Upper lobe of left lung (tissue), 6 donors: ENCODE measurements around the gene CNPY2. TPM values are rescaled to one million over a fixed set of nuclear protein-coding genes. Genes with fewer than 3 reads are reported as not detected.
A peak's percentile ranks its signal among the peaks of the same experiment; 100 is the strongest.

Experiments
- ATAC-seq, 2 donors: fragments of 200-7000 bp; cut with Tn5 transposase; one replicate each; pipeline ENCODE4 v1.9.1; 2022; ENCODE audit warnings: mild to moderate bottlenecking in 2 of 2, moderate library complexity in 2 of 2; ENCODE audit not compliant: low FRiP score in 2 of 2
- DNase-seq, 2 donors: peaks; one replicate each; pipeline ENCODE4 v3.0.0-alpha.2; 2019 to 2020
- H3K27ac ChIP-seq, 4 donors: fragments of 200-600 bp; sonication (generic); one replicate each; pipeline ENCODE4 v1.5.1; 2016 to 2019
- H3K27me3 ChIP-seq, 4 donors: fragments of 200-600 bp; sonication (generic); one replicate each; pipeline ENCODE4 v1.5.1; 2017 to 2019
- H3K36me3 ChIP-seq, 4 donors: fragments of 200-600 bp; sonication (generic); one replicate each; pipeline ENCODE4 v1.5.1; 2016 to 2019
- H3K4me1 ChIP-seq, 4 donors: fragments of 200-600 bp; sonication (generic); one replicate each; pipeline ENCODE4 v1.5.1; 2018 to 2019
- H3K4me3 ChIP-seq, 4 donors: fragments of 200-600 bp; sonication (generic); one replicate each; pipeline ENCODE4 v1.5.1; 2017 to 2019; ENCODE audit warnings: mild to moderate bottlenecking in 2 of 4, moderate library complexity in 1 of 4
- H3K9me3 ChIP-seq, 4 donors: fragments of 200-600 bp; sonication (generic); one replicate each; pipeline ENCODE4 v1.5.1; 2018 to 2019
- CTCF ChIP-seq, 6 experiments: fragments of 450-650 bp in 4 of 6; fragments of 200-600 bp in 2 of 6; sonication (generic) in 2 of 6; IDR thresholded peaks; one replicate each; pipeline ENCODE4 v1.5.1; 2016 to 2019; ENCODE audit warnings: antibody characterized with exemption in 6 of 6
- EP300 ChIP-seq, 4 donors: sonication (generic); formaldehyde crosslinking; IDR thresholded peaks; one replicate each; pipeline ENCODE4 v1.5.1; 2017; ENCODE audit warnings: antibody characterized with exemption in 4 of 4, control low read depth in 2 of 4
- POLR2A ChIP-seq, 4 donors: fragments of 450-650 bp; IDR thresholded peaks; one replicate each; pipeline ENCODE4 v1.5.1; 2016 to 2017; ENCODE audit warnings: antibody characterized with exemption in 4 of 4, mild to moderate bottlenecking in 2 of 4
- POLR2AphosphoS5 ChIP-seq, 2 donors: sonication (generic); formaldehyde crosslinking; IDR thresholded peaks; one replicate each; pipeline ENCODE4 v1.5.1; 2017; ENCODE audit warnings: antibody characterized with exemption in 2 of 2
- WGBS, 2 donors: methylation state at CpG; one replicate each; pipeline ENCODE4 v1.1.5; 2017 to 2018; 5-methylcytosine and 5-hydroxymethylcytosine counted together
- total RNA-seq, 6 donors: library from RNA; depleted of rRNA in 4 of 6; stranded (reverse); fragments of >200 nt in 4 of 6; gene quantifications; one replicate each; pipeline versions ENCODE4 v1.1.0 to v1.2.1, GENCODE V29; 2016 to 2021
- donor health status: DM: no; HTN: no; CAD: no; lungs with moderate emphysema.
- donor health status: DM: no; HTN: yes; CAD: no; lungs with severe emphysema.

CNPY2 gene
- total RNA-seq, 6 donors from 2014 or later = 50.3 to 105 (median 61.4) TPM

DNA sequence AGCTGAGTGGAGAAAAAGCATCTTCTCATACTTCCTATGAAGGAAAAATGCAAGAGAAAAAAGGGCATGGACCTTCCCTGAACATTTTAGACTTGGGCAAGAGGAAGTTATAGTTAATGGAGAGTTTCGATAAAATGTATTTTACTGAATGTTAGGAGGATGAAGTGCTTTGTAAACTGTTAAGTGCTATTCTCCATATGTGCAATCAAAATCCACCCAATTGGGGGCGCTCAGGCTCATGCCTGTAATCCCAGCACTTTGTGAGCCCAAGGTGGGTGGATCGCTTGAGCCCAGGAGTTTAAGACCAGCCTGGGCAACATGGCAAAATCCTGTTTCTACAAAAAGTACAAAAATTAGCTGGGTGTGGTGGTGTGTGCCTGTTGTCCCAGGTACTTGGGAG, 1.9 kb upstream of the CNPY2 start:
- no peak for DNase-seq
- no peak overlapping the region for H3K4me3 ChIP-seq
- H3K27me3 ChIP-seq = no peaks in the 10 kb centered on the region
- 92 to 99% methylated on average over 3 of the region's 3 CpGs for WGBS, 2 donors
- no peak overlapping the region for H3K27ac ChIP-seq
- H3K36me3 ChIP-seq = peaks cover 4 to 56% (median 26%) of the 10 kb centered on the region in 4 donors
- ATAC-seq = no peak
- TF ChIP-seq POLR2AphosphoS5 (IDR thresholded peaks at IDR 0.05) (no peak), EP300 (IDR thresholded peaks at IDR 0.05) (no peak), CTCF (IDR thresholded peaks at IDR 0.05) (no peak), POLR2A (IDR thresholded peaks at IDR 0.05) (no peak)
- peaks cover 13 to 19% (median 14%) of the 10 kb centered on the region in 4 donors for H3K4me1 ChIP-seq
- no peaks in the 10 kb centered on the region for H3K9me3 ChIP-seq

- 2 to 11% methylated on average over 1 to 11 of the region's 11 CpGs for WGBS, 2 donors
- peak in 1 of 2 donors; percentile 2 for ATAC-seq
- peaks cover 4 to 60% (median 21%) of the 10 kb centered on the region in 4 donors for H3K36me3 ChIP-seq
These were observed 553 bp downstream of the CNPY2 start for GRCh38 chr12:56315249-56315621.

GRCh38 chr12:56311003-56311402, 4.8 kb downstream of the CNPY2 start:
- DNase-seq (no peak), ATAC-seq (no peak)
- TF ChIP-seq POLR2AphosphoS5 (IDR thresholded peaks at IDR 0.05) = no peak
- no peak for TF ChIP-seq CTCF (IDR thresholded peaks at IDR 0.05)
- TF ChIP-seq POLR2A (IDR thresholded peaks at IDR 0.05) = no peak
- TF ChIP-seq EP300 (IDR thresholded peaks at IDR 0.05) = no peak
- Histone ChIP-seq H3K9me3 (no peaks in the 10 kb centered on the region), H3K27me3 (no peaks in the 10 kb centered on the region), H3K27ac (no peak overlapping the region), H3K4me3 (no peak overlapping the region), H3K36me3 (peaks cover 0 to 66% (median 28%) of the 10 kb centered on the region in 4 donors), H3K4me1 (peaks cover 8 to 11% (median 9%) of the 10 kb centered on the region in 4 donors)
- WGBS, 2 donors = 96 to 97% methylated on average over 12 of the region's 12 CpGs

More at GRCh38 chr12:56315249-56315621, 553 bp downstream of the CNPY2 start:
- H3K27ac ChIP-seq = peak overlapping the region; percentile 91 to 94 (median 93)
- peaks cover 13 to 19% (median 14%) of the 10 kb centered on the region in 4 donors for H3K4me1 ChIP-seq
- H3K9me3 ChIP-seq = no peaks in the 10 kb centered on the region
- TF ChIP-seq POLR2A (IDR thresholded peaks at IDR 0.05) = no peak
- DNase-seq = peak in 1 of 2 donors; percentile 31
- peak overlapping the region; percentile 84 to 92 (median 86) for H3K4me3 ChIP-seq
- no peaks in the 10 kb centered on the region for H3K27me3 ChIP-seq

- Histone ChIP-seq H3K4me1 (no peaks in the 10 kb centered on the region), H3K4me3 (no peak overlapping the region), H3K9me3 (no peaks in the 10 kb centered on the region), H3K36me3 (peaks cover 0 to 61% (median 26%) of the 10 kb centered on the region in 4 donors), H3K27me3 (no peaks in the 10 kb centered on the region), H3K27ac (no peak overlapping the region)
- 87 to 92% methylated on average over 3 of the region's 3 CpGs for WGBS, 2 donors
- DNase-seq (no peak), ATAC-seq (no peak)
- no peak for TF ChIP-seq POLR2A (IDR thresholded peaks at IDR 0.05)
- no peak for TF ChIP-seq CTCF (IDR thresholded peaks at IDR 0.05)
- TF ChIP-seq POLR2AphosphoS5 (IDR thresholded peaks at IDR 0.05) = no peak
- no peak for TF ChIP-seq EP300 (IDR thresholded peaks at IDR 0.05)
These were observed 7.1 kb downstream of the CNPY2 start for GRCh38 chr12:56308714-56309113.

GRCh38 chr12:56307221-56307965, 8.4 kb downstream of the CNPY2 start:
- H3K9me3 ChIP-seq = no peaks in the 10 kb centered on the region
- 97% methylated on average over 7 of the region's 7 CpGs for WGBS, 2 donors
- no peak overlapping the region for H3K4me3 ChIP-seq
- TF ChIP-seq POLR2AphosphoS5 (IDR thresholded peaks at IDR 0.05) = no peak
- no peak for TF ChIP-seq POLR2A (IDR thresholded peaks at IDR 0.05)
- TF ChIP-seq EP300 (IDR thresholded peaks at IDR 0.05) = no peak
- H3K4me1 ChIP-seq = no peaks in the 10 kb centered on the region
- H3K36me3 ChIP-seq = peaks cover 0 to 49% (median 21%) of the 10 kb centered on the region in 4 donors
- H3K27me3 ChIP-seq = no peaks in the 10 kb centered on the region
- no peak for ATAC-seq
- no peak overlapping the region for H3K27ac ChIP-seq
- DNase-seq = no peak
